IPS DF 6.9 (cell line): ENCODE results near the gene ZC3H14.

Source experiments
- DNase-seq: peaks from one replicate; pipeline ENCODE4 v3.0.0-alpha.2; 2013; ENCODE audit warnings: low read depth, low spot score
- H3K27ac ChIP-seq: one replicate; pipeline ENCODE4 v1.5.1; 2013; ENCODE audit warnings: low read length, control low read depth
- H3K27me3 ChIP-seq: 2 replicates; pipeline ENCODE4 v1.6.1; 2013; ENCODE audit warnings: mild to moderate bottlenecking, low read length; ENCODE audit not compliant: control insufficient read depth, insufficient read depth
- H3K36me3 ChIP-seq: 2 replicates; pipeline ENCODE4 v1.6.1; 2013; ENCODE audit warnings: low read length; ENCODE audit not compliant: control insufficient read depth, insufficient read depth
- H3K4me1 ChIP-seq: 2 replicates; pipeline ENCODE4 v1.6.1; 2013; ENCODE audit warnings: low read length; ENCODE audit not compliant: control insufficient read depth, insufficient read depth
- H3K4me3 ChIP-seq: 2 replicates; pipeline ENCODE4 v1.5.1; 2013; ENCODE audit warnings: mild to moderate bottlenecking, low read length
- H3K9me3 ChIP-seq: 2 replicates; pipeline ENCODE4 v1.6.1; 2013; ENCODE audit warnings: low read length, inconsistent platforms; ENCODE audit not compliant: control insufficient read depth, insufficient read depth
- WGBS: extraction: QIAGEN DNeasy Blood & Tissue Kit; methylation state at CpG from one replicate; pipeline ENCODE4 v1.1.7; 2013; ENCODE audit warnings: mixed read lengths, missing lambda C conversion rate; ENCODE audit not compliant: insufficient read length, insufficient coverage; 5-methylcytosine and 5-hydroxymethylcytosine counted together

The ZC3H14 gene

DNA sequence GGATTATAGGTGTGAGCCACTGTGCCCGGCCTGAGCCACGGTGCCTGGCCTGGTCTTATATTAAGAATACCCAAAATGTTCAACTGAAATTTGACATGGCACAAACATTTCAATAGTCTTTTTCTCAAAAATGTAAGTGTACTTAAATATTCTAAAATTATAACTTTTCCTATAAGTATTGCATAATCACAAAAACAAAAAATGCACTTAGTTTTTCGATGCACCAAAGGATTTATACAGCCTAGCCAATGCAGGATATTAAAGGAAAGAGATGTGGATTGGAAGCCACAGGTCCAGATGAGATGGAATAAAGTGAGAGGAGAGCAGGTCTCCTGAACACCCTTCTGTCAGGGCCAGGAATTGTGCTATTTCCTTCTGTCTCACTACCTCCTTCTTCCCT lies 62.8 kb downstream of the ZC3H14 start:
- H3K9me3 ChIP-seq = no peaks in the 10 kb centered on the region
- no peaks in the 10 kb centered on the region for H3K36me3 ChIP-seq
- no peak for DNase-seq
- no peak overlapping the region for H3K4me3 ChIP-seq
- WGBS = no CpG with 5 or more reads among the region's 3 CpGs
- no peaks in the 10 kb centered on the region for H3K4me1 ChIP-seq
- no peaks in the 10 kb centered on the region; the same call in 1 of the 2 replicates for H3K27me3 ChIP-seq
- no peak overlapping the region for H3K27ac ChIP-seq

DNA sequence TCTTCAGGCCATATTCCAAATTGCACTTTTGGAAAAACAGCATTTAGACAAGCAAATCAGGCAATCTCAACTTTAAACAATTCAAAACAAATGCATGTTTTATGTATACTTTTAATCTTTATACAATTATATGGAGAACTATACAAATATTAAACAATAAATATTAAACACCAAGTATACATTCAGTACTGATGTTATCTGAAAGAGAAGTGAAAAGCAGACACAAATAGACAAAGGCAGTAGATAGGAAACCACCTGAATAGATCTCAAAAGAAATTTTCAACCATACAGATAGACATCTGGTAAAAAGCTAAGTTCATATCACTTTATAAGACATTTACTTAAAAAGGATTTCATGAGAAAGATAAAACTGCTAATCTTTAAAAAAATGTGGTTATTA lies 65.2 kb downstream of the ZC3H14 start:
- Histone ChIP-seq H3K9me3 (no peaks in the 10 kb centered on the region), H3K36me3 (no peaks in the 10 kb centered on the region), H3K4me3 (no peak overlapping the region), H3K4me1 (no peaks in the 10 kb centered on the region), H3K27ac (no peak overlapping the region), H3K27me3 (no peaks in the 10 kb centered on the region; the same call in 1 of the 2 replicates)
- DNase-seq = no peak

GRCh38 chr14:88628462-88628861 lies 65.6 kb downstream of the ZC3H14 start:
- Histone ChIP-seq H3K36me3 (no peaks in the 10 kb centered on the region), H3K4me3 (no peak overlapping the region)

GRCh38 chr14:88630565-88630964 lies 67.7 kb downstream of the ZC3H14 start:
- Histone ChIP-seq H3K9me3 (no peaks in the 10 kb centered on the region), H3K27me3 (no peaks in the 10 kb centered on the region; the same call in 1 of the 2 replicates), H3K27ac (no peak overlapping the region), H3K36me3 (no peaks in the 10 kb centered on the region), H3K4me3 (no peak overlapping the region), H3K4me1 (no peaks in the 10 kb centered on the region)
- no peak for DNase-seq
- WGBS = no CpG with 5 or more reads among the region's 6 CpGs

More at GRCh38 chr14:88628462-88628861, 65.6 kb downstream of the ZC3H14 start:
- no peaks in the 10 kb centered on the region for H3K9me3 ChIP-seq
- H3K27me3 ChIP-seq = no peaks in the 10 kb centered on the region; the same call in 1 of the 2 replicates
- DNase-seq = no peak
- H3K27ac ChIP-seq = no peak overlapping the region
- H3K4me1 ChIP-seq = no peaks in the 10 kb centered on the region

- WGBS = no CpG with 5 or more reads among the region's 3 CpGs
- Histone ChIP-seq H3K36me3 (no peaks in the 10 kb centered on the region), H3K27me3 (no peaks in the 10 kb centered on the region; the same call in 1 of the 2 replicates), H3K9me3 (no peaks in the 10 kb centered on the region), H3K4me1 (no peaks in the 10 kb centered on the region), H3K27ac (no peak overlapping the region), H3K4me3 (no peak overlapping the region)
- no peak for DNase-seq
Observed at GRCh38 chr14:88631091-88631490, 68.3 kb downstream of the ZC3H14 start.

DNA sequence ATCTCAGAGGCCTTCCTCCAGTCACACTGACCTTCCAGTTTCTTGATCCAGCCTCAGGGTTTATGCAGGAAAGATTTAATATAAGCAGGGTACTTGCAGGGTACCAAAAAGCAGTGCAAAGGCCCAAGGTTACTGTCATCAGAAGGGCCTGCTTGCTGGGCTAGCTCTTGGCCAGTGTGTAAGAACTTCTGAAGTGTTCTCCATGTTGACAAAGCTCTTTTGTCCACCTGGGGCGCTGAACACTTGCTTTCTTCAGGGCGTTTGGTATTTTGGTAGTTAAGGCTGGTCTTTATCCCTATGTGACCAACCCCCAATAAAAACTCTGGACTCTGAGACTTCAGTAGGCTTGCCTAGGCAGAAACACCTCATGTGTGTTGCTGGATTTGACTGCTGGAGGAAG lies 69.7 kb downstream of the ZC3H14 start:
- Histone ChIP-seq H3K36me3 (no peaks in the 10 kb centered on the region), H3K9me3 (no peaks in the 10 kb centered on the region), H3K27ac (no peak overlapping the region), H3K4me3 (no peak overlapping the region), H3K4me1 (no peaks in the 10 kb centered on the region), H3K27me3 (no peaks in the 10 kb centered on the region; the same call in 1 of the 2 replicates)
- no CpG with 5 or more reads among the region's 2 CpGs for WGBS
- DNase-seq = no peak

- DNase-seq = no peak
- WGBS = no CpG with 5 or more reads among the region's 1 CpG
- Histone ChIP-seq H3K4me3 (no peak overlapping the region), H3K4me1 (no peaks in the 10 kb centered on the region), H3K36me3 (no peaks in the 10 kb centered on the region), H3K27ac (no peak overlapping the region), H3K9me3 (no peaks in the 10 kb centered on the region), H3K27me3 (no peaks in the 10 kb centered on the region)
Observed at GRCh38 chr14:88639221-88639620, 76.4 kb downstream of the ZC3H14 start.

DNA sequence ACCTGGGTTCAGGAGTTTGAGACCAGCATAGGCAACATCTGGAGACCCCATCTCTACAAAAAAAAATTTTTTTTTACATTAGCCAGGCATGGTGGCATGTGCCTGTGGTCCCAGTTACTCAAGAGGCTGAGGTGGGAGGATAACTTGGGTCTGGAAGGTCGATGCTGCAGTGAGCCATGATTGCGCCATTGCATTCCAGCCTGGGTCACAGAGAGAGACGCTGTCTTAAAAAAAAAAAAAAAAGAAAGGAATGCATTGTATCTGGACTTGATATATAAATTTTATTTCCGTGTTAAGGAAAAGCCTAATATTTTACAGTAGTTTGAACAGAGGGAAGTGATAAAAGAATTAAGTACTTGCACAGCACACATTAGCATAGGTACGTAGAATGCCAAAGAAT lies 97.2 kb downstream of the ZC3H14 start:
- WGBS = no CpG with 5 or more reads among the region's 5 CpGs

DNA sequence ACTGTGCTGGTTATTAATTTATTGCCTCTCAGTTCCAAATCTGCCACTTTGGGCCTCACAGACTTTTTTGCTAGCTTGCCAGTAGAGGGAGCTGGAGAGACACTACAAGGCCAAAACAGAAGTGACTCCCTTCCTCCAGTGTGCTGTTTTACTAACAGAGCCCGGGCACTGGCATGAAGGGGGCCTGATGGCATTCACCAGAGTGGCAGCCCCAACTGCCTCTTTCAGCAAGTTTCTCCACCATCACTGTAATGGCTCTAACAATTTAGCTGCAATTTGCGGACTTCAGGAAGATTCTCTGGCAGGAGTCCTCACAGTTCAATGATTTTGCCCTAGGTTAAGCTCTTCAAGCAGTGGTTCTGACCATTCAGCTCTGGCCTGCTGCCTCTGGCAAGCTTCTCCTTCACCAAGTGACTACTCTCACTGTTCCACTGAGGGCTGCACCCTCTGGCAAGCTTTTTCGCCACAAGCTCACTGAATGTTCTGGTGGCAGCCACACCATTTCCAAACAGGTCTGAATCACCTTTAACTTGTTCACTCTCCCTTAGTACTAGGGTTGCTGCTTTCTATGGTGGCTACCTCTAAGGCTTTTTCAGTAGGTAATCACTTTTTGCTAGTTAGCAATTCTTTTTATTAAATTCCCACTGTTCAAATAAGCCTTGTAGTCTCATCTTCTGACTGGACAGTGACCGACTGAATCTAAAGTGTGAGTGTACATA lies 104.9 kb downstream of the ZC3H14 start:
- Histone ChIP-seq H3K27me3 (no peaks in the 10 kb centered on the region), H3K4me1 (no peaks in the 10 kb centered on the region), H3K4me3 (no peak overlapping the region), H3K9me3 (no peaks in the 10 kb centered on the region), H3K36me3 (no peaks in the 10 kb centered on the region), H3K27ac (no peak overlapping the region)
- WGBS = no CpG with 5 or more reads among the region's 4 CpGs
- peak; percentile 43 for DNase-seq

More for the DNA sequence above, 97.2 kb downstream of the ZC3H14 start:
- Histone ChIP-seq H3K27me3 (no peaks in the 10 kb centered on the region), H3K27ac (no peak overlapping the region), H3K9me3 (no peaks in the 10 kb centered on the region), H3K4me1 (no peaks in the 10 kb centered on the region), H3K4me3 (no peak overlapping the region), H3K36me3 (no peaks in the 10 kb centered on the region)
- no peak for DNase-seq

DNA sequence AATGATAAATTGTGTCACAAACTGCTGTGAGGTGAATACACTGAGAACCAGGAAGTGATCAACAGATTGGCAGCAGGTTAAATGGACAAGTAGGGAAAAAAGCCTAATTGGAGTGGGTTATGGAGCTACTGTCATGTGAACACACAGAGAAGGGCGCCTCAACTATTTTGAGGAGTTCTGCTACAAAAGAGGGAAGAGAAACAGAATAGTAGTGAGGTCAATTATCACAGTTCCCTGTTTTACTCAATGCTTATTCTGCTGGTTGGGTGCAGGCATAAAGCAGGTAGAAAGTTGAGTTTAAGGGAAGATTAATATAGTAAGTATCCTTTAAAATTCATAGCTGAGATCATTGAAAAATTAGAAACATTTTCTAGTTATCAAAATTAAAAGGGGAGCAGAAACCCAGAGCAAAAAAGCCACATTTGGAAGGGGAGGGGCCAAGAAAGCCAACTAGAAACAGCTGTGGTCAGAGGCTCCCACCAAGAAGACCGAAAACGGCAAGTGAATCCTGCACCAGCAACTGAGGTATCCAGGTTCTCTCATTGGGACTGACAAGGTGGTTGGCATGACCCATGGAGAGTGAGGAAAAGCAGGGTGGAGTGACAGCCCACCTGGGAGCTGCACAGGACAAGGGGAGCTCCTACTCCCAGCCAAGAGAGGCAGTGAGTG lies 105.7 kb downstream of the ZC3H14 start:
- Histone ChIP-seq H3K36me3 (no peaks in the 10 kb centered on the region), H3K27ac (no peak overlapping the region), H3K4me3 (no peak overlapping the region), H3K27me3 (no peaks in the 10 kb centered on the region), H3K9me3 (no peaks in the 10 kb centered on the region), H3K4me1 (no peaks in the 10 kb centered on the region)
- DNase-seq = no peak
- WGBS = no CpG with 5 or more reads among the region's 3 CpGs

- Histone ChIP-seq H3K36me3 (no peaks in the 10 kb centered on the region), H3K27ac (no peak overlapping the region), H3K4me1 (no peaks in the 10 kb centered on the region), H3K4me3 (no peak overlapping the region), H3K27me3 (no peaks in the 10 kb centered on the region), H3K9me3 (no peaks in the 10 kb centered on the region)
- WGBS = no CpG with 5 or more reads among the region's 4 CpGs
- no peak for DNase-seq
Observed at GRCh38 chr14:88669346-88669745, 106.5 kb downstream of the ZC3H14 start.
